DOHH2 (cell line): Measurements from ENCODE around the gene ENGASE.

ENCODE experiments used
- H3F3A ChIP-seq: fragments of 200-600 bp; sonication (generic), shearing (Covaris generic); 2 replicates; pipeline ENCODE4 v1.6.0; 2016; ENCODE audit warnings: antibody characterized with exemption, mild to moderate bottlenecking; ENCODE audit not compliant: control insufficient read depth, insufficient read depth
- H3K27ac ChIP-seq: fragments of 200-600 bp; sonication (generic); 2 replicates; pipeline ENCODE4 v1.5.1; 2014; ENCODE audit warnings: low read depth, mild to moderate bottlenecking, low read length, moderate library complexity
- H3K27me3 ChIP-seq: fragments of 200-600 bp; sonication (generic); 2 replicates; pipeline ENCODE4 v1.6.1; 2014; ENCODE audit warnings: mild to moderate bottlenecking, low read length, mixed read lengths; ENCODE audit not compliant: control insufficient read depth
- H3K36me3 ChIP-seq: fragments of 200-600 bp; sonication (generic); 2 replicates; pipeline ENCODE4 v1.6.1; 2014; ENCODE audit warnings: mild to moderate bottlenecking, low read length, moderate library complexity, mixed read lengths; ENCODE audit not compliant: control insufficient read depth
- H3K4me1 ChIP-seq: fragments of 200-600 bp; sonication (generic); 2 replicates; pipeline ENCODE4 v1.6.1; 2014; ENCODE audit warnings: mild to moderate bottlenecking, low read length, mixed read lengths; ENCODE audit not compliant: control insufficient read depth
- H3K4me2 ChIP-seq: fragments of 200-600 bp; sonication (generic); 2 replicates; pipeline ENCODE4 v1.6.0; 2014; ENCODE audit warnings: mild to moderate bottlenecking, low read length, moderate library complexity
- H3K4me3 ChIP-seq: fragments of 200-600 bp; sonication (generic); 2 replicates; pipeline ENCODE4 v1.5.1; 2014; ENCODE audit warnings: mild to moderate bottlenecking, low read length, mixed read lengths
- H3K79me2 ChIP-seq: fragments of 200-600 bp; sonication (generic); 2 replicates; pipeline ENCODE4 v1.6.1; 2014; ENCODE audit warnings: mild to moderate bottlenecking, low read length, mixed read lengths; ENCODE audit not compliant: control insufficient read depth
- H3K9me2 ChIP-seq: fragments of 200-600 bp; sonication (generic); replicated peaks from 2 replicates; pipeline ENCODE4 v1.6.1; 2014; ENCODE audit warnings: mild to moderate bottlenecking, low read length, mixed read lengths; ENCODE audit not compliant: control insufficient read depth
- H3K9me3 ChIP-seq: fragments of 200-600 bp; sonication (generic); 2 replicates; pipeline ENCODE4 v1.6.1; 2014; ENCODE audit warnings: antibody characterized with exemption, low read length, mixed read lengths; ENCODE audit not compliant: control insufficient read depth, insufficient read depth
- H4K20me1 ChIP-seq: fragments of 200-600 bp; sonication (generic); 2 replicates; pipeline ENCODE4 v1.6.0; 2014; ENCODE audit warnings: low read depth, mild to moderate bottlenecking, antibody characterized with exemption, low read length, moderate library complexity; ENCODE audit not compliant: control insufficient read depth, insufficient read depth
- CTCF ChIP-seq: fragments of 200-600 bp; sonication (generic); IDR thresholded peaks from one replicate; pipeline ENCODE4 v1.5.1; 2014; ENCODE audit warnings: antibody characterized with exemption, mild to moderate bottlenecking, low read depth, low read length; ENCODE audit not compliant: poor library complexity, severe bottlenecking
- EZH2phosphoT487 ChIP-seq: fragments of 200-600 bp; sonication (generic); IDR thresholded peaks from 2 replicates; pipeline ENCODE4 v1.6.1; 2017; ENCODE audit warnings: borderline replicate concordance, mild to moderate bottlenecking, antibody characterized with exemption, low read length, moderate library complexity, mixed read lengths

Gene ENGASE

GRCh38 chr17:79097226-79098055 is 22.8 kb downstream of the ENGASE start:
- no peak for TF ChIP-seq CTCF
- no peak for TF ChIP-seq EZH2phosphoT487
- Histone ChIP-seq H3K36me3 (no peaks in the 10 kb centered on the region), H3K27ac (no peak overlapping the region), H3K9me2 (no peaks in the 10 kb centered on the region), H3K4me1 (no peaks in the 10 kb centered on the region), H3K79me2 (no peaks in the 10 kb centered on the region), H3K4me3 (no peak overlapping the region), H3K9me3 (no peaks in the 10 kb centered on the region), H3K4me2 (no peak overlapping the region), H3F3A (no peaks in the 10 kb centered on the region), H4K20me1 (no peaks in the 10 kb centered on the region), H3K27me3 (no peaks in the 10 kb centered on the region; the same call in 1 of the 2 replicates)

GRCh38 chr17:79098282-79098867 is 23.8 kb downstream of the ENGASE start:
- Histone ChIP-seq H3K27ac (no peak overlapping the region), H3K4me1 (no peaks in the 10 kb centered on the region), H3K27me3 (no peaks in the 10 kb centered on the region), H3K4me3 (no peak overlapping the region), H3K9me3 (no peaks in the 10 kb centered on the region), H3K4me2 (no peak overlapping the region), H4K20me1 (no peaks in the 10 kb centered on the region), H3K79me2 (no peaks in the 10 kb centered on the region), H3K9me2 (no peaks in the 10 kb centered on the region), H3F3A (no peaks in the 10 kb centered on the region), H3K36me3 (no peaks in the 10 kb centered on the region)
- TF ChIP-seq EZH2phosphoT487 (no peak), CTCF (no peak)

GRCh38 chr17:79100405-79100804 is 25.8 kb downstream of the ENGASE start:
- no peak for TF ChIP-seq CTCF
- TF ChIP-seq EZH2phosphoT487: no peak
- Histone ChIP-seq H3K27me3 (no peaks in the 10 kb centered on the region), H3K4me2 (no peak overlapping the region)

More at GRCh38 chr17:79100405-79100804, 25.8 kb downstream of the ENGASE start:
- no peaks in the 10 kb centered on the region for H3K79me2 ChIP-seq
- no peaks in the 10 kb centered on the region for H3K36me3 ChIP-seq
- H3K9me3 ChIP-seq: no peaks in the 10 kb centered on the region
- no peaks in the 10 kb centered on the region for H3K4me1 ChIP-seq
- H3F3A ChIP-seq: no peaks in the 10 kb centered on the region
- no peaks in the 10 kb centered on the region for H3K9me2 ChIP-seq
- no peak overlapping the region for H3K27ac ChIP-seq
- no peak overlapping the region for H3K4me3 ChIP-seq
- H4K20me1 ChIP-seq: no peaks in the 10 kb centered on the region
